ENCODE results near the gene CDC7. TPM values are rescaled to one million over a fixed set of nuclear protein-coding genes. Genes with fewer than 3 reads are reported as not detected.

CDC7 gene
- total and polyA plus RNA-seq, 9 of the 15 experiments (the other 6 are each of a cell fraction or from before 2014, with no cell fraction given): 22.3 to 66.8 (median 44.2) TPM

GRCh38 chr1:91568261-91568660 lies 67.6 kb downstream of the CDC7 start (continued):
- TF ChIP-seq CREB5 (CRISPR knock-in tag; IDR thresholded peaks at IDR 0.05): no peak

- Histone ChIP-seq H3K27me3 (ENCODE audit: control insufficient read depth in 2 of 2, insufficient read depth in 2 of 2, low read length in 2 of 2) (no peaks in the 10 kb centered on the region), H3K4me1 (replicated peaks in 1 of 2; ENCODE audit: control insufficient read depth in 2 of 2, insufficient read depth in 2 of 2, low read length in 2 of 2) (peaks cover 0 to 5% of the 10 kb centered on the region in 2 experiments; a peak in 2 of 5 replicates), H3K4me3 (no peak overlapping the region), H3K36me3 (ENCODE audit: control insufficient read depth, insufficient read depth, low read length) (no peaks in the 10 kb centered on the region), H4K20me1 (replicated peaks; ENCODE audit: control insufficient read depth, insufficient read depth, low read length) (no peaks in the 10 kb centered on the region), H2AFZ (ENCODE audit: low read depth, low read length) (peak overlapping the region; percentile 92), H3K79me2 (ENCODE audit: control insufficient read depth, insufficient read depth, low read length) (no peaks in the 10 kb centered on the region), H3K9ac (ENCODE audit: insufficient read depth in 1 of 2, low read depth in 2 of 2, low read length in 2 of 2) (no peak overlapping the region), H3K9me1 (ENCODE audit: control insufficient read depth, insufficient read depth, low read length) (no peaks in the 10 kb centered on the region), H3K27ac (ENCODE audit: extremely low read depth, low read depth, low read length) (0 out of 3 replicates have a peak overlapping the region, but pooled peaks have one; percentile 17), H3K4me2 (ENCODE audit: insufficient read depth, low read length) (peak overlapping the region; percentile 28; the same call in 1 of the 2 replicates), H3K9me3 (replicated peaks; ENCODE audit: control insufficient read depth, insufficient read depth, low read depth, low read length) (no peaks in the 10 kb centered on the region)
- ATAC-seq (peak; percentile 67), FAIRE-seq (peak; percentile 29), DNase-seq (ENCODE audit: extremely low read depth in 1 of 4, low spot score in 3 of 4) (peak in 1 of 4 experiments; percentile 30)
- BruUV-seq (replicated peaks): no TSS peak
- in situ Hi-C loops (cut with MboI) (no loop called here), intact Hi-C loops (cut with micrococcal nuclease) (no loop called here)
- ChIA-PET POLR2A (interaction anchor here (0.5 to 1.4 kb wide), 4 partner anchors 10 to 297 kb away, joined by 3 to 4 read pairs (median 3); no protein-coding TSS in a partner anchor), CTCF (ENCODE audit: low intra/inter-chr PET ratio) (no interaction called here)
- WGBS (ENCODE audit: insufficient coverage, low coverage, missing lambda C conversion rate): 46% methylated on average over 5 of the region's 7 CpGs
- TF ChIP-seq E2F1 (CRISPR knock-in tag; IDR thresholded peaks at IDR 0.05) (no peak), ARID1B (IDR thresholded peaks at IDR 0.05) (peak; percentile 46; the same call in 1 of the 2 replicates), DACH1 (IDR thresholded peaks at IDR 0.05; ENCODE audit: partially characterized antibody) (peak; percentile 66), ZNF280A (IDR thresholded peaks at IDR 0.05; ENCODE audit: low read depth, partially characterized antibody) (no peak), MTA3 (IDR thresholded peaks at IDR 0.05; ENCODE audit: borderline replicate concordance) (no peak), ZNF41 (CRISPR knock-in tag; conservative IDR thresholded peaks at IDR 0.05) (no peak), MTA1 (IDR thresholded peaks at IDR 0.05; ENCODE audit: borderline replicate concordance) (peak; percentile 69; the same call in 1 of the 2 replicates), EGR1 (conservative IDR thresholded peaks at IDR 0.05) (peak; percentile 83), ATF3 (IDR thresholded peaks at IDR 0.05) (peak; percentile 31; the same call in 1 of the 2 replicates), ATF3 (CRISPR knock-in tag; conservative IDR thresholded peaks at IDR 0.05) (no peak), SMARCA4 (IDR thresholded peaks at IDR 0.05) (peak; percentile 33; the same call in 1 of the 2 replicates), BCOR (IDR thresholded peaks at IDR 0.05) (0 out of 2 replicates have a peak, but pooled peaks have one; percentile 21), PKNOX1 (IDR thresholded peaks at IDR 0.05) (peak; percentile 79)
These were observed 68.9 kb downstream of the CDC7 start for GRCh38 chr1:91569411-91570119.
